ENCODE data around the gene KANSL3.

GRCh38 chr2:96647681-96648080 is 9.6 kb upstream of the KANSL3 start:
- TF ChIP-seq POLR2A (IDR thresholded peaks at IDR 0.05; ENCODE audit: low read length) = no peak
- TF ChIP-seq GATA1 (IDR thresholded peaks at IDR 0.05; ENCODE audit: low read depth, low read length) = no peak

Measured in erythroblast (primary cell).